ENCODE data around the gene DUS1L.

DUS1L gene

DNA sequence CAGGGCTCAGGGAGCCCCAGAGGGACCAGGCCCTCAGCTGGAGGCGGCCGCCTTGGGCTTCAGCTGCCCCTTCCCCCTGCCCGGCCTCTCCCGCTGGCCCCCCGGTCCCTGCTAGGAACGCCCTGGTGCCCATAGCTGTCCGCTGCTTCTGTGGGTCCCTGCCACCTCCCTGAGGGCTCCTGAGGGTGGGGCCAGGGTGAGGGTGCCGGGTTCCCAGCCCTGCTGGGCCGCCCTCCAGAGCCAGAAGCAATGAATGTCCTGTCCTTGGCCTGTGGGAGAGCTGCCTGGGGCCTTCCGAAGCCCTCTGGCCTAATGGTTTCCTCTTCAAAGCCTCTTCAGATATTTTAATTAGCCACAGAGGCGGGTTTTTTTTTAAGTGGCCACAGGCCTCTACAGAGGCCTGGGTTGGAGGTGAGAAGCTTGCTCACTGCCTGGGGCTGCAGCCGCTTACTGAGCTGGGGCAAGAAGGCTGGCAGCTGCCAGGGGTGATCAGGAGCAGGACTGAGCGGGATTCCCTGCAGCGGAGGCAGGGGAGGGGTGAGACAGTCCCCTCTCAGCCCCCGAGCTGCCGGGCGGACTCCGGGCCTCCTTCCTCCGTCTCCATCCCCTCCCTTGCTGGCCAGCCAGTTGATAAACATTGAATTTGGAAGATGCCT, 52.8 kb downstream of the DUS1L start:
- DNase-seq (ENCODE audit: low read depth, low spot score) = no peak

GRCh38 chr17:82012261-82012639, 53.4 kb downstream of the DUS1L start:
- no peak for DNase-seq (ENCODE audit: low read depth, low spot score)

GRCh38 chr17:82011617-82012187, 53.9 kb downstream of the DUS1L start:
- no peak for DNase-seq (ENCODE audit: low read depth, low spot score)

- no peak for DNase-seq (ENCODE audit: low read depth, low spot score)
Observed at GRCh38 chr17:82010575-82011525, 54.8 kb downstream of the DUS1L start.

DNA sequence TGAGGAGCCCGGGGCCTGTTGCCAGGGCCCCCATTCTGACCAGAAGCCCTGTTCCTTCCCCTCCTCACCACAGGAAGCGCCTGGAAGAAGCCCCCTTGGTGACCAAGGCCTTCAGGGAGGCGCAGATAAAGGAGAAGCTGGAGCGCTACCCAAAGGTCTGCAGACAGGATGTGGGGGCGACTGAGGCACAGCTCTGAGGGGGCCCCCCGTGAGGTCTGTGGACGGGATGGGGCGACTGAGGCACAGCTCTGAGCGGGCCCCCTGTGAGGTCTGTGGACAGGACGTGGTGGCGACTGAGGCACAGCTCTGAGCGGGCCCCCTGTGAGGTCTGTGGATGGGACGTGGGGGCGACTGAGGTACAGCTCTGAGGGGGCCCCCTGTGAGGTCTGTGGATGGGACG, 56.2 kb downstream of the DUS1L start:
- no peak for DNase-seq (ENCODE audit: low read depth, low spot score)

GRCh38 chr17:82008941-82009405, 56.6 kb downstream of the DUS1L start:
- DNase-seq (ENCODE audit: low read depth, low spot score) = no peak

DNA sequence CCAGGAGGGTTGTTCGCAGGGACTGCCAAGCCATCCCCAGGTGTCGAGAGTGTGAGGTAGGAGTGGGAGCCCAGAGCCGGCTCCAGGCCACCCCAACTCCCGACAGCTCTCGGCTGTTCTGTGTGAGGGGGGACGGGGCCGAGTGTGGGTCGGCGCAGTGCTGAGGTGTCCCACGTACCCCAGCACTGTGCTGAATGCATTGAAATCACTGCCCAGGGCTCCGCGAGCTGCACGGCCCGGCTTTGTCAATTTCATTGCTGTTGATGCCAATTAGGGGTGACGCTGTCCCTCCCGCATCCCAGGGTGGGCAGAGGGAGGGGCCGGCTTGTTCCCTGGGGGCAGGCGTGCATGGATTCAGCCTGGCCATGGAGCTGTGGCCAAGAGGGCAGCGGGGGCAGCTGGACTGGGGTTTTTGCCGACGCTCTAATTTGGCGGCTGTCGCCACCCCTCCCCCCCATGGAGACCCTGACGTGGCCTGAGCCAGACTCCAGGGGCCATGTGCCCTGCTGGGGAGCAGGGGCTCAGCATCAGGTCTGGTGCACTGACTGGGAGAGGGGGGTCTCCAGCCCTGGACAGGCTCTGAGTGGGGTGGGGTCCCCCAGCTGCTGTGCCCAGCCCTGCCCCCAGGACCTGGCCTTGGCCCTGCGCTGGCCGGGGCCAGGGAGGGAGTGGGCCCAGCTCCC, 57.2 kb downstream of the DUS1L start:
- DNase-seq (ENCODE audit: low read depth, low spot score) = no peak

Data from smooth muscle cell of the brain vasculature (primary cell).